T-helper 17 cell (primary cell): ENCODE measurements around the gene STIMATE. TPM values are rescaled to one million over a fixed set of nuclear protein-coding genes. Genes with fewer than 3 reads are reported as not detected.

Source experiments
- ATAC-seq: fragments of 150-1000 bp; cut with Tn5 transposase; 2 replicates; pipeline ENCODE4 v1.10.0; 2021; ENCODE audit warnings: mild to moderate bottlenecking, moderate library complexity
- DNase-seq, 3 donors: peaks; one replicate each; pipeline versions ENCODE4 v3.0.0 to v3.0.0-alpha.2; 2020 to 2021
- H3K9me3 ChIP-seq: one replicate; pipeline ENCODE4 v1.7.0; 2013; ENCODE audit warnings: low read length, mild to moderate bottlenecking; ENCODE audit not compliant: control insufficient read depth, poor library complexity, severe bottlenecking
- H3K27ac Mint-ChIP-seq: one replicate; pipeline ENCODE4 v1.8.0; 2022; ENCODE audit warnings: mild to moderate bottlenecking, moderate library complexity, mixed read lengths
- H3K27me3 Mint-ChIP-seq: one replicate; pipeline ENCODE4 v1.8.0; 2022; ENCODE audit warnings: mixed read lengths
- H3K36me3 Mint-ChIP-seq: one replicate; pipeline ENCODE4 v1.8.0; 2022; ENCODE audit warnings: low read depth, mixed read lengths
- H3K4me1 Mint-ChIP-seq: one replicate; pipeline ENCODE4 v1.8.0; 2022; ENCODE audit warnings: mild to moderate bottlenecking, mixed read lengths
- H3K4me3 Mint-ChIP-seq: one replicate; pipeline ENCODE4 v1.8.0; 2022; ENCODE audit warnings: mild to moderate bottlenecking, moderate library complexity, mixed read lengths
- total RNA-seq, 4 donors: library from RNA in 2 of 4; stranded (reverse) in 2 of 4; gene quantifications; one replicate each; pipeline ENCODE4 v1.2.3 and lab custom pipeline; 2022 to 2026

STIMATE gene
- total RNA-seq (10 to 100 TPM; 41.1 to 42.6 TPM), total RNA-seq (lab: John Stamatoyannopoulos, UW) (3.2 to 3.5 reads per million in 2 donors)

- H3K9me3 ChIP-seq = no peaks in the 10 kb centered on the region
- Mint-ChIP-seq H3K36me3 (no peaks in the 10 kb centered on the region), H3K4me1 (peaks cover 36% of the 10 kb centered on the region), H3K27ac (peak within 1 kb of the TSS; percentile 98), H3K4me3 (peak within 1 kb of the TSS; percentile 99), H3K27me3 (no peaks in the 10 kb centered on the region)
- DNase-seq (peak; percentile 82 to 88 (median 86)), ATAC-seq (peak; percentile 93)
Measured at GRCh38 chr3:52897130-52898122, at the start of gene STIMATE. Gene STIMATE, minus strand, starts transcription at chr3:52897548. Its CDS starts 98 bp downstream, at chr3:52897450.

GRCh38 chr3:52939600-52939999 is 42.3 kb upstream of the STIMATE start:
- Mint-ChIP-seq H3K27me3 (no peaks in the 10 kb centered on the region), H3K36me3 (peaks cover 10% of the 10 kb centered on the region), H3K4me1 (peaks cover 21% of the 10 kb centered on the region), H3K27ac (peak overlapping the region; percentile 62), H3K4me3 (no peak overlapping the region)
- no peaks in the 10 kb centered on the region for H3K9me3 ChIP-seq
- no peak for ATAC-seq
- no peak for DNase-seq

- H3K4me1 Mint-ChIP-seq = peaks cover 13% of the 10 kb centered on the region
- peaks cover 4% of the 10 kb centered on the region for H3K36me3 Mint-ChIP-seq
- H3K4me3 Mint-ChIP-seq = peak overlapping the region; percentile 63
- ATAC-seq (peak; percentile 99), DNase-seq (peak in 2 of 3 donors; percentile 13 to 17)
- no peaks in the 10 kb centered on the region for H3K9me3 ChIP-seq
- peak overlapping the region; percentile 80 for H3K27ac Mint-ChIP-seq
- no peaks in the 10 kb centered on the region for H3K27me3 Mint-ChIP-seq
Measured at GRCh38 chr3:52934630-52935530, 37.5 kb upstream of the STIMATE start.

GRCh38 chr3:52931889-52932288 is 34.5 kb upstream of the STIMATE start:
- ATAC-seq (no peak), DNase-seq (no peak)
- Mint-ChIP-seq H3K4me1 (peaks cover 15% of the 10 kb centered on the region), H3K4me3 (no peak overlapping the region), H3K27me3 (no peaks in the 10 kb centered on the region), H3K36me3 (no peaks in the 10 kb centered on the region), H3K27ac (peak overlapping the region; percentile 21)
- H3K9me3 ChIP-seq = no peaks in the 10 kb centered on the region

GRCh38 chr3:52931328-52931727 is 34.0 kb upstream of the STIMATE start:
- H3K27ac Mint-ChIP-seq = peak overlapping the region; percentile 21
- peaks cover 18% of the 10 kb centered on the region for H3K4me1 Mint-ChIP-seq
- H3K4me3 Mint-ChIP-seq = no peak overlapping the region
- no peak for ATAC-seq
- H3K36me3 Mint-ChIP-seq = no peaks in the 10 kb centered on the region
- DNase-seq = no peak
- H3K9me3 ChIP-seq = no peaks in the 10 kb centered on the region
- no peaks in the 10 kb centered on the region for H3K27me3 Mint-ChIP-seq

GRCh38 chr3:52930748-52931147 is 33.4 kb upstream of the STIMATE start:
- Mint-ChIP-seq H3K4me3 (no peak overlapping the region), H3K4me1 (peaks cover 17% of the 10 kb centered on the region), H3K27me3 (no peaks in the 10 kb centered on the region), H3K27ac (no peak overlapping the region), H3K36me3 (no peaks in the 10 kb centered on the region)
- DNase-seq (no peak), ATAC-seq (no peak)
- no peaks in the 10 kb centered on the region for H3K9me3 ChIP-seq

GRCh38 chr3:52926554-52926953 is 29.2 kb upstream of the STIMATE start:
- H3K9me3 ChIP-seq = no peaks in the 10 kb centered on the region
- DNase-seq (no peak), ATAC-seq (no peak)
- Mint-ChIP-seq H3K27me3 (no peaks in the 10 kb centered on the region), H3K4me3 (no peak overlapping the region), H3K4me1 (peaks cover 18% of the 10 kb centered on the region), H3K36me3 (peaks cover 3% of the 10 kb centered on the region), H3K27ac (no peak overlapping the region)

- Mint-ChIP-seq H3K36me3 (peaks cover 3% of the 10 kb centered on the region), H3K27ac (peak overlapping the region; percentile 71), H3K27me3 (no peaks in the 10 kb centered on the region), H3K4me3 (no peak overlapping the region), H3K4me1 (peaks cover 18% of the 10 kb centered on the region)
- DNase-seq (no peak), ATAC-seq (no peak)
- no peaks in the 10 kb centered on the region for H3K9me3 ChIP-seq
Measured at GRCh38 chr3:52925405-52926313, 28.3 kb upstream of the STIMATE start.

GRCh38 chr3:52923963-52924362 is 26.6 kb upstream of the STIMATE start:
- DNase-seq (no peak), ATAC-seq (no peak)
- Mint-ChIP-seq H3K27ac (peak overlapping the region; percentile 70), H3K4me1 (peaks cover 18% of the 10 kb centered on the region), H3K27me3 (no peaks in the 10 kb centered on the region), H3K4me3 (no peak overlapping the region), H3K36me3 (peaks cover 3% of the 10 kb centered on the region)
- no peaks in the 10 kb centered on the region for H3K9me3 ChIP-seq

- DNase-seq (no peak), ATAC-seq (no peak)
- peaks cover 8% of the 10 kb centered on the region for H3K4me1 Mint-ChIP-seq
- no peak overlapping the region for H3K4me3 Mint-ChIP-seq
- no peaks in the 10 kb centered on the region for H3K9me3 ChIP-seq
- H3K27ac Mint-ChIP-seq = no peak overlapping the region
- H3K36me3 Mint-ChIP-seq = peaks cover 3% of the 10 kb centered on the region
- no peaks in the 10 kb centered on the region for H3K27me3 Mint-ChIP-seq
Measured at GRCh38 chr3:52920841-52921240, 23.5 kb upstream of the STIMATE start.

- DNase-seq (no peak), ATAC-seq (no peak)
- Mint-ChIP-seq H3K36me3 (no peaks in the 10 kb centered on the region), H3K4me1 (peaks cover 2% of the 10 kb centered on the region), H3K4me3 (no peak overlapping the region), H3K27me3 (no peaks in the 10 kb centered on the region), H3K27ac (no peak overlapping the region)
- H3K9me3 ChIP-seq = no peaks in the 10 kb centered on the region
Measured at GRCh38 chr3:52917044-52917443, 19.7 kb upstream of the STIMATE start.

GRCh38 chr3:52915294-52915693 is 17.9 kb upstream of the STIMATE start:
- Mint-ChIP-seq H3K4me3 (no peak overlapping the region), H3K27me3 (no peaks in the 10 kb centered on the region), H3K27ac (no peak overlapping the region), H3K4me1 (no peaks in the 10 kb centered on the region), H3K36me3 (no peaks in the 10 kb centered on the region)
- DNase-seq (no peak), ATAC-seq (no peak)
- H3K9me3 ChIP-seq = no peaks in the 10 kb centered on the region
